GM12865 (cell line): ENCODE measurements around the gene ADGRL2.

Experiments
- DNase-seq: peaks from one replicate; pipeline ENCODE4 v3.0.0; 2010; ENCODE audit warnings: low read depth
- H3K4me3 ChIP-seq: 2 replicates; pipeline ENCODE4 v1.5.1; 2011; ENCODE audit warnings: mild to moderate bottlenecking, low read depth, low read length, control low read depth
- CTCF ChIP-seq: IDR thresholded peaks from 2 replicates; pipeline ENCODE4 v1.5.1; 2011; ENCODE audit warnings: low read length, control low read depth, low read depth, inconsistent platforms; ENCODE audit not compliant: insufficient read depth; ENCODE audit errors: missing control alignments

ADGRL2 gene

GRCh38 chr1:81806432-81806770 lies 5.7 kb downstream of the ADGRL2 start:
- no peak for TF ChIP-seq CTCF
- DNase-seq, result no peak

GRCh38 chr1:81808760-81809159 lies 8.0 kb downstream of the ADGRL2 start:
- no peak overlapping the region for H3K4me3 ChIP-seq
- TF ChIP-seq CTCF, result no peak
- DNase-seq, result no peak

More at GRCh38 chr1:81806432-81806770, 5.7 kb downstream of the ADGRL2 start:
- H3K4me3 ChIP-seq, result no peak overlapping the region

GRCh38 chr1:81809808-81810207 lies 9.1 kb downstream of the ADGRL2 start:
- TF ChIP-seq CTCF, result no peak
- no peak for DNase-seq

GRCh38 chr1:81811757-81812371 lies 11.1 kb downstream of the ADGRL2 start:
- no peak overlapping the region for H3K4me3 ChIP-seq
- DNase-seq, result no peak
- TF ChIP-seq CTCF, result no peak

More at GRCh38 chr1:81809808-81810207, 9.1 kb downstream of the ADGRL2 start:
- H3K4me3 ChIP-seq, result no peak overlapping the region

- DNase-seq, result no peak
- H3K4me3 ChIP-seq, result no peak overlapping the region
- TF ChIP-seq CTCF, result no peak
Measured at GRCh38 chr1:81812712-81813111, 12.0 kb downstream of the ADGRL2 start.

- H3K4me3 ChIP-seq, result no peak overlapping the region
- DNase-seq, result no peak
- no peak for TF ChIP-seq CTCF
Measured at GRCh38 chr1:81813691-81814090, 13.0 kb downstream of the ADGRL2 start.

- no peak overlapping the region for H3K4me3 ChIP-seq
- no peak for TF ChIP-seq CTCF
Measured at GRCh38 chr1:81819613-81820012, 18.9 kb downstream of the ADGRL2 start.

More at GRCh38 chr1:81819613-81820012, 18.9 kb downstream of the ADGRL2 start:
- no peak for DNase-seq
